HEK293 (cell line): Measurements from ENCODE around the gene RPL35.

Experiments used
- CTCF ChIA-PET: fragments of 350-600 bp; formaldehyde crosslinking; extraction: SDS; loops from one replicate; lab custom pipeline; 2021; ENCODE audit warnings: antibody characterized with exemption; lab: Yijun Ruan, JAX
- POLR2A ChIA-PET: fragments of 300-600 bp; formaldehyde crosslinking; extraction: SDS; loops from one replicate; lab custom pipeline; 2020; ENCODE audit warnings: antibody characterized with exemption, inconsistent platforms; lab: Yijun Ruan, JAX
- H3K27ac ChIP-seq: fragments of 200-500 bp; sonication (Bioruptor generic); 2 replicates; pipeline ENCODE4 v1.5.1; 2014; ENCODE audit warnings: low read depth, low read length, control low read depth, inconsistent platforms; ENCODE audit errors: extremely low read depth
- H3K36me3 ChIP-seq, 2 experiments: fragments of 200-500 bp in 1 of 2; sonication (Bioruptor generic) in 1 of 2; 1 replicate in 1 of 2; 2 replicates in 1 of 2; pipeline ENCODE4 v1.5.1; 2014 to 2017; ENCODE audit warnings: inconsistent platforms in 2 of 2, low read length in 2 of 2; ENCODE audit not compliant: control insufficient read depth in 2 of 2, insufficient read depth in 1 of 2
- H3K4me1 ChIP-seq: fragments of 200-500 bp; sonication (Bioruptor generic); 2 replicates; pipeline ENCODE4 v1.5.1; 2014; ENCODE audit warnings: mild to moderate bottlenecking, low read length, inconsistent platforms; ENCODE audit not compliant: control insufficient read depth, insufficient read depth
- H3K4me3 ChIP-seq: 2 replicates; pipeline ENCODE4 v1.5.1; 2011; ENCODE audit warnings: low read depth, mild to moderate bottlenecking, control low read depth, low read length, moderate library complexity
- H3K9me3 ChIP-seq: fragments of 200-500 bp; sonication (Bioruptor generic); 2 replicates; pipeline ENCODE4 v1.5.1; 2014; ENCODE audit warnings: low read depth, low read length, inconsistent platforms; ENCODE audit not compliant: control insufficient read depth, insufficient read depth
- MYNN ChIP-seq: fragments of 450-650 bp; formaldehyde crosslinking; IDR thresholded peaks from 2 replicates; pipeline ENCODE4 v1.5.1; 2016; ENCODE audit warnings: missing biosample characterization, missing genetic modification characterization, borderline replicate concordance
- OSR2 ChIP-seq: fragments of 450-650 bp; formaldehyde crosslinking; IDR thresholded peaks from 2 replicates; pipeline ENCODE4 v1.5.1; 2016; ENCODE audit warnings: missing biosample characterization, missing genetic modification characterization
- PRDM4 ChIP-seq: fragments of 450-650 bp; formaldehyde crosslinking; IDR thresholded peaks from 2 replicates; pipeline ENCODE4 v1.5.1; 2017; ENCODE audit warnings: missing biosample characterization, missing genetic modification characterization
- SP2 ChIP-seq: fragments of 450-650 bp; formaldehyde crosslinking; IDR thresholded peaks from 2 replicates; pipeline ENCODE4 v1.5.1; 2016; ENCODE audit warnings: missing biosample characterization, missing genetic modification characterization
- ZBTB10 ChIP-seq: fragments of 450-650 bp; formaldehyde crosslinking; IDR thresholded peaks from 2 replicates; pipeline ENCODE4 v1.5.1; 2016; ENCODE audit warnings: missing biosample characterization, missing genetic modification characterization
- ZIC2 ChIP-seq: fragments of 450-650 bp; formaldehyde crosslinking; IDR thresholded peaks from 2 replicates; pipeline ENCODE4 v1.5.1; 2016; ENCODE audit warnings: missing biosample characterization, missing genetic modification characterization
- ZNF175 ChIP-seq: fragments of 450-650 bp; formaldehyde crosslinking; IDR thresholded peaks from 2 replicates; pipeline ENCODE4 v1.5.1; 2016; ENCODE audit warnings: missing biosample characterization, missing genetic modification characterization
- ZNF184 ChIP-seq: fragments of 450-650 bp; IDR thresholded peaks from 2 replicates; pipeline ENCODE4 v1.5.1; 2018; ENCODE audit warnings: missing biosample characterization, mild to moderate bottlenecking, missing genetic modification characterization
- ZNF202 ChIP-seq: fragments of 450-650 bp; formaldehyde crosslinking; IDR thresholded peaks from 2 replicates; pipeline ENCODE4 v1.5.1; 2016; ENCODE audit warnings: missing biosample characterization, missing genetic modification characterization, borderline replicate concordance
- ZNF221 ChIP-seq: fragments of 450-650 bp; formaldehyde crosslinking; IDR thresholded peaks from 2 replicates; pipeline ENCODE4 v1.5.1; 2017; ENCODE audit warnings: missing biosample characterization, missing genetic modification characterization, borderline replicate concordance
- ZNF239 ChIP-seq: fragments of 450-650 bp; formaldehyde crosslinking; IDR thresholded peaks from 2 replicates; pipeline ENCODE4 v1.5.1; 2016; ENCODE audit warnings: missing biosample characterization, missing genetic modification characterization
- ZNF433 ChIP-seq: fragments of 450-650 bp; formaldehyde crosslinking; IDR thresholded peaks from 2 replicates; pipeline ENCODE4 v1.5.1; 2016; ENCODE audit warnings: missing biosample characterization, missing genetic modification characterization, low read depth
- ZNF548 ChIP-seq: fragments of 450-650 bp; formaldehyde crosslinking; IDR thresholded peaks from 2 replicates; pipeline ENCODE4 v1.5.1; 2016; ENCODE audit warnings: missing biosample characterization, missing genetic modification characterization
- ZNF580 ChIP-seq: fragments of 450-650 bp; formaldehyde crosslinking; IDR thresholded peaks from 2 replicates; pipeline ENCODE4 v1.5.1; 2016; ENCODE audit warnings: missing biosample characterization, missing genetic modification characterization
- ZNF585B ChIP-seq: fragments of 450-650 bp; formaldehyde crosslinking; IDR thresholded peaks from 2 replicates; pipeline ENCODE4 v1.5.1; 2016; ENCODE audit warnings: missing biosample characterization, missing genetic modification characterization
- ZNF658 ChIP-seq: fragments of 450-650 bp; formaldehyde crosslinking; IDR thresholded peaks from 2 replicates; pipeline ENCODE4; 2016; ENCODE audit warnings: missing biosample characterization, missing genetic modification characterization
- ZNF785 ChIP-seq: fragments of 450-650 bp; formaldehyde crosslinking; IDR thresholded peaks from 2 replicates; pipeline ENCODE4 v1.5.1; 2016; ENCODE audit warnings: missing biosample characterization, missing genetic modification characterization
- ZNF843 ChIP-seq: fragments of 450-650 bp; formaldehyde crosslinking; IDR thresholded peaks from 2 replicates; pipeline ENCODE4 v1.5.1; 2016; ENCODE audit warnings: missing biosample characterization, missing genetic modification characterization
- ZSCAN5A ChIP-seq: fragments of 450-650 bp; formaldehyde crosslinking; IDR thresholded peaks from 2 replicates; pipeline ENCODE4 v1.5.1; 2016; ENCODE audit warnings: missing biosample characterization, missing genetic modification characterization

RPL35 gene

GRCh38 chr9:124852829-124853531, 8.8 kb downstream of the RPL35 start, which contains the start of gene WDR38 (continued):
- no peak for TF ChIP-seq ZNF239 (tag by site-specific recombination)
- no peak for TF ChIP-seq ZNF433 (tag by site-specific recombination)
- TF ChIP-seq ZNF658, result no peak
- TF ChIP-seq ZNF585B (tag by site-specific recombination), result no peak
- TF ChIP-seq MYNN, result no peak
- TF ChIP-seq ZNF843 (tag by site-specific recombination), result no peak; the same call in 1 of the 2 replicates
- no peak for TF ChIP-seq ZNF202
- no peak for TF ChIP-seq ZNF175 (tag by site-specific recombination)
- no peak for TF ChIP-seq ZNF221 (tag by site-specific recombination)
- 0 out of 2 replicates have a peak, but pooled peaks have one; percentile 7 for TF ChIP-seq OSR2 (tag by site-specific recombination)

- no peak overlapping the region for H3K27ac ChIP-seq
- H3K4me3 ChIP-seq, result no peak overlapping the region
- H3K36me3 ChIP-seq, result peaks cover 0 to 9% of the 10 kb centered on the region in 2 experiments; a peak in 1 of 3 replicates
- POLR2A ChIA-PET, result interaction anchor here (0.8 to 10.0 kb wide), 8 partner anchors 9 to 78 kb away, joined by 3 to 201 read pairs (median 3); partner anchors contain the start of genes ARPC5L, NR6A1, OLFML2A and RPL35
- no peaks in the 10 kb centered on the region for H3K4me1 ChIP-seq
- H3K9me3 ChIP-seq, result no peaks in the 10 kb centered on the region
- CTCF ChIA-PET, result interaction anchor here (0.6 to 31.1 kb wide), 39 partner anchors 10 to 522 kb away, joined by 3 to 1257 read pairs (median 6); partner anchors contain the start of genes ARPC5L, NR6A1, OLFML2A and RPL35
- TF ChIP-seq ZIC2 (tag by site-specific recombination), result peak; percentile 47
- TF ChIP-seq ZSCAN5A (tag by site-specific recombination), result no peak
Observed at GRCh38 chr9:124852121-124852828, 9.5 kb downstream of the RPL35 start.

- H3K27ac ChIP-seq, result no peak overlapping the region
- TF ChIP-seq ZNF184 (tag by site-specific recombination) (no peak), SP2 (tag by site-specific recombination) (no peak), PRDM4 (no peak), ZNF580 (tag by site-specific recombination) (no peak), ZNF785 (tag by site-specific recombination) (no peak), ZBTB10 (no peak), ZNF548 (no peak)
- no peaks in the 10 kb centered on the region for H3K4me1 ChIP-seq
- H3K4me3 ChIP-seq, result no peak overlapping the region
- no peaks in the 10 kb centered on the region for H3K36me3 ChIP-seq
- CTCF ChIA-PET, result interaction anchor here (1.0 to 31.1 kb wide), 5 partner anchors 10 to 233 kb away, joined by 3 to 1257 read pairs (median 10); partner anchors contain the start of genes NR6A1 and OLFML2A
- POLR2A ChIA-PET, result interaction anchor here (1.5 to 10.0 kb wide), 2 partner anchors 16 to 75 kb away, joined by 3 to 201 read pairs; partner anchors contain the start of genes NR6A1 and OLFML2A
- no peaks in the 10 kb centered on the region for H3K9me3 ChIP-seq
Observed at GRCh38 chr9:124849801-124850200, 12.0 kb downstream of the RPL35 start.
